Stimulated activated CD8-positive, alpha-beta memory T cell treated with anti-CD3 and anti-CD28 coated beads, Interleukin-2, amount 100 ng/mL, for 1 hour (primary cell): Measurements from ENCODE around the gene BCAM.

Source experiments
- DNase-seq, 2 donors: peaks; one replicate each; pipeline ENCODE4 v3.0.0-alpha.2; 2020; ENCODE audit warnings: low read depth in 2 of 2

Gene BCAM

DNA sequence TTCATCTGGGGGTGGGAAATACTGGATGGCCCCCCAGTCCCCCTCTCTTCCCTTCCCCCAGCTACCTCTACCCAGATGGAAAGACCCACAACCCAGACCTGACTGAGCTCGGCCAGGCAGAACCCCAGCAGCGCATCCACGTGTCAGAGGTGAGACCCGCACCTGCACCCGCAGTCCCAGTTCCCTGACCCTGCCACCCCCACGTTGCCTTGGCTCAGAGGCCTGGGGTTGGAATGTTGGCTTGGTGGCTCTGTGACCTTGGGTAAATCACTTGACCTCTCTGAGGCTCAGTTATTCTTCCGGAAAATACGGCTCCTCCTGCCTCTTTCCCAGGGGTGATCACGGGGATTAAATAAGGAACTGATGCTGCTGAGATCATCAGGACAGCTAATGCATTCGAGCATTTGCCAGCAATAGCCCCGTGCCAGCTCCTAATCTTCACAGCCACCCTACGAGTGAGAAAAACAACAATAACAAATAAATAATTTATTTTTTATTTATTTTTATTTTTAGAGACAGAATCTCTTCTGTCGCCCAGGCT is 18.9 kb upstream of the BCAM start:
- DNase-seq, result no peak

GRCh38 chr19:44792281-44792680 is 16.6 kb upstream of the BCAM start:
- DNase-seq, result no peak

DNA sequence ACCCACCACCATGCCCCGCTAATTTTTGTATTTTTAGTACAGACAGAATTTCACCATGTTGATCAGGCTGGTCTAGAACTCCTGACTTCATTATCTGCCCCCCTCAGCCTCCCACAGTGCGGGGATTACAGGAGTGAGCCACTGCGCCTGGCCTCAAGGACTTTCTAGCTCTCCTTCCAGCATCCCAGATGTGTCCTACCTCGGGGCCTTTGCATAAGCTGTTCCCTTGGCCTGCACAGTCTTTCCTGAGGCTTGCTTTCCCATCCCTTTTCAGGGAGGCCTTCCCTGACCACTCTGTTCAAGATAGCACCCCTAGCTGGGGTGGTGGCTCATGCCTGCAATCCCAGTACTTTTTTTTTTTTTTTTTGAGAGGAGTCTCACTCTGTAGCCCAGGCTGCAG is 14.3 kb upstream of the BCAM start:
- no peak for DNase-seq

DNA sequence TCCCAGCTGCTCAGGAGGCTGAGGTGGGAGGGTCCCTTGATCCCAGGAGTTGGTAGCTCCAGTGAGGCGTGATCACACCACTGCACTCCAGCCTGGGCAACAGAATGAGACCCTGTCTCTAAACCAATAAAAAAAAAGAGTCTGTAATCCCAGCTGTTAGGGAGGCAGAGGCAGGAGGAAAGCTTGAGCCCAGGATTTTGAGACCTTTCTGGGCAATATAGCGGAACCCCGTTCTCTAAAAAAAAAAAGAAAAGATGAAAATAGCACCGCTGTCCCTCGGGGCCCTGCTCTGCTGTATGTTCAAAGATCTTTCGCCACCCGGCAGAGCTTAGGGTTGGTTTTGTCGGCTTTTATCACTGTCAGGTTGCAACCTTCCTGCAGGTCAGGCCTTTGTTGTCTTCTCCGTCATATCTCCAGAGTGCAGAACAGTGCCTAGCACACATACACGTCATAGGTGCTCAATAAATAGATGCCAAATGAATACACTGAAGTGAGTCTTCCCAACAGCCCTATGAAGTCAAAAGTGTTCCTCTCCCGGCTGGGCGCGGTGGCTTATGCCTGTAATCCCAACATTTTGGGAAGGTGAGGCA is 13.4 kb upstream of the BCAM start:
- DNase-seq, result no peak

GRCh38 chr19:44796701-44797115 is 12.2 kb upstream of the BCAM start:
- no peak for DNase-seq

DNA sequence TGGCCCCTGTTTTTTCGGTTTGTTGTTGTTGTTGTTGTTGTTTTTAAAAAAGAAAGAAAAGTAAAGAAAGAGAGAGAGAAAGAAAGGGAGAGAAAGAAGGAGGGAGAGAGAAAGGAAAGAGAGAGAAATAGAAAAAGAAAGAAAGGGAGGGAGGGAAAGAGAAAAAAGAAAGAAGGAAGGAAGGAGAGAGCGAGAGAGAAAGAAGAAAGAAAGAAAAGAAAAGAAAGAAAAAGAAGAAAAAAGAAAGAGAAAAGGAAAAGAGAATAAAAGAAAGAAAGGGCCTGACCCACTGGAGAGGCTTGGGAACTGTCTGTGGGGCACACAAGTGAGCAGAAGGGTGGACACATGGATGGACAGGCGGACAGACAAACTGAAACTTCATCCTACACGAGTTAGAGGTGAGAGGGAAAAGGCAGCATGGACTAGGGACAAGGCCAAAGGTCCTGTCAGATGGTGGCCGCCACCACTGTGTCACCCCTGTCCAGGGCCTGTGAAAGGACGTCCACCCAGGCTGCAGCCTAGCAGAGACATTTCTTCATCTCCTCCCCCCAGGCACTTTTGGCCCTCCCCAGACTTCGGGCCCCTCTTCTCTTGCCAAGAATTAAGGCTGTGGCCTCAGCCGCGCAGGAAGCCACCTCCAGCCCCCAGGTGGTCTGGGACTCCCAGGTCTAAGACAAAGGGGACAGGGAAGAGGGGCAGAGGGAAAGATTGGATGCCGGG is 9.1 kb upstream of the BCAM start:
- no peak for DNase-seq

GRCh38 chr19:44800461-44800860 is 8.4 kb upstream of the BCAM start:
- peak; percentile 64 to 66 for DNase-seq

DNA sequence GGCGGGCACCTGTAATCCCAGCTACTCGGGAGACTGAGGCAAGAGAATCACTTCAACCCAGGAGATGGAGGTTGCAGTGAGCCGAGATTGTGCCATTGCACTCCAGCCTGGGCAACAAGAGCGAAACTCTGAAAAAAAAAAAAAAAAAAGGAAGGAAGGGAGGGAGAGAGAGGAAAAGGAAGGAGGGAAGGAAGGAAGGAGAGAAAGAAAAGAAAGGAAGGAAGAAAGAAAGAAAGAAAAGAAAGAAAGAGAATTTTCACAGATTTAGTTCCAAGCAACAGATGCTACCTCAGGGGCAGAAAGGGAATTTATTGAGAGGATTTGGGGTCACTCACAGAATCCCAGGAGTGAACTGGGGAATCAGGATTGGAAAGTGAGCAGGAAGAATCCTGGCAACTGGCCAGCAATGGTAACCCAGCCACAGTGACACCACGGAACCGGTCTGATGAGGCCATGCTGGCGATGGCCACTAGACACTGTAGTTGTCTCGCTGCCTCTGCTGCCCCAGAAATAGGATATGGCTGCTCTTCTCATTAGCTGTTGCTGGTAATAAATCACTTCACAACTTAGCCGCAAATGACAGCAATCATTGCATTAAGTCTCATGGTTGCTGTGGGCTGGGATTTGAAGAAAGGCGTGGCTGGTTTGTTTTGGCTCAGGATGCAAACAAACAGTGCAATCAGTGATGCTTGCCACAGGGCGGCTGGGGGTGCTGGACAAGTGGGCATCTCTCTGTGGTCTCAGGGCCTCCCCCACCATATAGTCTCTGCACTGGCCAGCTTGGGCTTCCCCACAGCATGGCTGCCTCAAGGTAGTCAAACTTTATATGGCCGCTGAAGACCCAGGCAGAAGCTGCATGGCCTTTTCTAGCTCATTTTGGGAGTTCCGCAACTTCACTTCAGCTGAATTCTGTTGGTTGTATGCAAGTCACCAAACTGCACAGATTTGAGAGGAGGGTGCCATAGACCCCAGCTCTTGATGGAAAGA is 5.2 kb upstream of the BCAM start:
- no peak for DNase-seq

- DNase-seq, result no peak
Observed at GRCh38 chr19:44806291-44806690, 2.6 kb upstream of the BCAM start.

GRCh38 chr19:44807162-44807561 is 1.7 kb upstream of the BCAM start:
- no peak for DNase-seq

GRCh38 chr19:44807652-44808462 is 1.0 kb upstream of the BCAM start:
- no peak for DNase-seq

DNA sequence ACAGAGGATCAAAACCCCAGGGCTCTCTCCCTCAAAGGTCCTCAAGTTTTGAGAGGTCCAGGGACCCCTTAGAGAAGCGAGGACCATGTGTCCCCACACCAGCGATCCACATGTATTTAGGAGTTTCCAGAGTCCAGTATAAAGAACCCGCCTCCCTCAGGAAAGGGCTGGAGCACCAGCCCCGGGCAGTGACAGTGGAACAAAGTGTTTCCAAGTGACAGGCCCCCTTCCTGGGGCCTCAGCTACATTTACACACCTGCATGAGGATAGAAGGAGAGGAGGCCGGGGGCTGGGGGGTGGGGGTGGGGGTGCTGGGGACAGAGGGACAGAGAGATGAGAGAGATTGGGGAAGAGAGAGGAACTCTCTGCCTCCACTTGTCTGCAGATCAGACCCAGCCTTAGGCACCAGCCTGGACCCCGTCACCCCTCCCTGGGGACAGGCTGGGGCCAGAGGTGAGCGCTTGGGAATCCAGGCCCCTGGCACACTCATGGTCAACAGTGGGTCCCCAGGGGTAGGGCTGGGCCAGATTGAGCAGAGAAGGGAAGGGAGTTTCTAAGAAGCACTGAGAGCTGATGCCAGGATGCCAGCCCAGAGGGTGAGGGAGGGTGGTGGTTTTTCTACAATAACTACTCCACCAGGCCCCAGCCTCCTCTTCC is 802 bp downstream of the BCAM start:
- no peak for DNase-seq

- no peak for DNase-seq
Observed at GRCh38 chr19:44810234-44811121, 1.6 kb downstream of the BCAM start.

DNA sequence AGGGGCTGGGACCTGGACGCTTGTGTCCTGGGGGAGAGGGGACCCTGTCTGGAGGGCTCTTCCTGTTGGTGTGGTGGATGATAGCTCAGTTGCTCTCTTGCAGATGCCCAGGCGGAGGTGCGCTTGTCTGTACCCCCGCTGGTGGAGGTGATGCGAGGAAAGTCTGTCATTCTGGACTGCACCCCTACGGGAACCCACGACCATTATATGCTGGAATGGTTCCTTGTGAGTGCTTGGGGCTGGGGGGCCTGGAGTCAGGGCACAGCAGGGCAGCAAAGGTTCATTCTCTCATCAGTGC is 2.2 kb downstream of the BCAM start:
- DNase-seq, result no peak

- no peak for DNase-seq
Observed at GRCh38 chr19:44812142-44812718, 3.3 kb downstream of the BCAM start.

GRCh38 chr19:44813070-44813840 is 4.4 kb downstream of the BCAM start:
- DNase-seq, result no peak

GRCh38 chr19:44813841-44814470 is 5.1 kb downstream of the BCAM start:
- no peak for DNase-seq

DNA sequence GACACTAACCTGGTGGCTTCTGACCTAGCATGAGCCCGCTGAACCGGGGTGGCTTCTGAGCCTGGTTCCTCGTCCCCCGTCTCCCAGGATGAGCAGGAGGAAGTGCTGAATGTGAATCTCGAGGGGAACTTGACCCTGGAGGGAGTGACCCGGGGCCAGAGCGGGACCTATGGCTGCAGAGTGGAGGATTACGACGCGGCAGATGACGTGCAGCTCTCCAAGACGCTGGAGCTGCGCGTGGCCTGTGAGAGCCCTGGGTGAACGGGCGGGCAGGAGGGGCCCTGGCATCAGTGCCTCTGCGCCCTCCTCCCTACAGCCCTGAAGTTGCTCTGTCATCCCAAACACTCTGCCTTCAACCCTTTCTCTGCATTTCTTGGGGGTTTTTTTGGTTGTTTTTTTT is 5.6 kb downstream of the BCAM start:
- DNase-seq, result no peak
